GM21447 (cell line): ENCODE data around the gene TSSK3.
A peak's percentile ranks its signal among the peaks of the same experiment; 100 is the strongest.
"Not testable (repeated sequence)": the region's sequence is repeated elsewhere in the genome, so short reads cannot be mapped to it uniquely, and the experiment has no call there.

Source experiments
- ATAC-seq: cut with Tn5 transposase; IDR thresholded peaks from one replicate; pipeline ENCODE4 v1.9.1; 2021; ENCODE audit not compliant: unreplicated experiment

Gene TSSK3

DNA sequence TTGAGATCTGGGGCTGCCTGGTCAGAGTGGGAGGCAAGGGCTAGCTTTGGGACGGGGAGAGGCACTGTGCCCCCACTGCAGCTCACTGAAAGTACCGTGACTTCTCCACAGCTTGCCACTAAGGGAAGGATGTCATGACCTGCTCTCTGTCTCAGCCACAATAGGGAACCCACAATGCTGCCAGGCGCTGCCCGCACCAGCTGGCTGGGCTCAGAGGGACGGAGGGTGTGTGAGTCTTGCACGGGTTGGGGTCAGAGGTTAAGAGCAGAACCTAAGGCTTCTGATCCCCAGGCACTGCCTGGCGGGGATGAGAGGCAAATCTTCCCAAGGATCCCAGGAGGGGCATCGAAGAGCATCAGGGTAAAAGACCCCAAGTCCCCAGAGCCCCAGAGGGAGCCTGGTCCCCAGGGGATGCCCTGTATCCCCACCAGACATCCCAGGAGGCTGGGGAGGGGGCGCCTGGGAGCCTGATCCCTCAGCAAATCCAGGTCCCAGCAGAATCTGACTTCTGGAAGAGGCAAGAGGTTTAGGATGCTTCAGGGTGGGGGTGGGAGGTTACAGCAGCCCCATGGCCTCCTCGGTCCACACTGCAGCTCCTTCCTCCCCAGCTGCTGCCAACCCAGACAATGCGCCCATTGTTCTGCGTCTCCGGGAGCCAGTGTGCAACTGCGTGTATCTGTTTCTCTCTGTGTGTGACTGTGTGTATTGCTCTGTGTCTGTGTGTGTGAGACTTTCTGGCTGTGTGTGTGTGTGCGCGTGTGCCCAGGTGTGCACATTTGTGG is 24.3 kb upstream of the TSSK3 start:
- no peak for ATAC-seq

DNA sequence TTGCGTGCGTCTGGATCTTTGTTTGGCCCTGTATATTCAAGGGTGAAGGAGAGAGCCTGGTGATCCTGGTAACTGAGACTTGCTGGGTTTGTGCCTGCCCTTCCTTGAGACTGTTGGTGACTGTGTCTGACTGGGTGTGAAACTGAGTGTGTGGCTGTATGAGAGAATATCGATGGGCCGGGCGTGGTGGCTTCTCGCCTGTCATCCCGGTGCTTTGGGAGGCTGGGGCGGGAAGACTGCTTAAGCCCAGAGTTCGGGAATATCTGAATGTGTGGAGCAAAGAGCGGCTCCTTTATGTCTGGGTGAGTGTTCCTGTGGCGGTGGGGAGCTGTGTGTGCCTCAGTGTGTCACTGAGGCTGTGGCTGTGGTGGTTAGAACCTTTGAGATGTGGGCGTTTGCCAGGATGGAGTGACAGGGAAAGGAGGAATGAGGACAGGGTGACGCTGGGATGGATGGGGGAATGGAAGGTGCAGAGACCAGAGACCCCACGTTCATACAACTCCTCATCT is 23.6 kb upstream of the TSSK3 start:
- no peak for ATAC-seq

DNA sequence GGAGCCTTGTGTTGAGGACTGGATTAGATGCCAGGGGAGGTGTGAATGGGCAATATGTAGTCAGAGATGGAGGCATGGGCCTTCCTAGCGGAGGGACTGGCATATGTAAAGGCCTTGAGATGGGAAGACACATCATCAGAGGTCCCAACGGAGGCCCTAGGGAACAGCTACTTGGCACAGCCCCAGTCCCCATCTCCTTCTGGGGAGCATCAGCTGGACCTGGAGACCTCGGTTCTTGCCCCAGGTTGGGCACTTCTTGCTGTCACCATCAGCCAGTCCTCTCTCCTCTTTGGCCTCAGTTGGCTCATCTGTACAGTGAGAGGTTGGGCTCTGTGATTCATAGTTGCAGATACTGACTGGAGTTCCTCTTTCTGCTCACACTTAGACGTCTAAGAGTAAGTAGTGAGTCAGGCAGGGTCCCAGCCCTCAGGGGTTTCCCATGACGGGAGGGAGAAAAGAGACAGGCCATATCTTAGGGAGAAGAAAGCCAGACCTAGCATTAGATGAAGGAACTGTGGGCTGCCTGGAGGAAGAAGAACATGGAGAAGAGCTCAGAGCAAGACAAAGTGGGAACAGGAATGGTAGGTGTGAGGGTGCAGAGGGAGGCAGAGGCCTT is 22.9 kb upstream of the TSSK3 start:
- ATAC-seq: no peak

DNA sequence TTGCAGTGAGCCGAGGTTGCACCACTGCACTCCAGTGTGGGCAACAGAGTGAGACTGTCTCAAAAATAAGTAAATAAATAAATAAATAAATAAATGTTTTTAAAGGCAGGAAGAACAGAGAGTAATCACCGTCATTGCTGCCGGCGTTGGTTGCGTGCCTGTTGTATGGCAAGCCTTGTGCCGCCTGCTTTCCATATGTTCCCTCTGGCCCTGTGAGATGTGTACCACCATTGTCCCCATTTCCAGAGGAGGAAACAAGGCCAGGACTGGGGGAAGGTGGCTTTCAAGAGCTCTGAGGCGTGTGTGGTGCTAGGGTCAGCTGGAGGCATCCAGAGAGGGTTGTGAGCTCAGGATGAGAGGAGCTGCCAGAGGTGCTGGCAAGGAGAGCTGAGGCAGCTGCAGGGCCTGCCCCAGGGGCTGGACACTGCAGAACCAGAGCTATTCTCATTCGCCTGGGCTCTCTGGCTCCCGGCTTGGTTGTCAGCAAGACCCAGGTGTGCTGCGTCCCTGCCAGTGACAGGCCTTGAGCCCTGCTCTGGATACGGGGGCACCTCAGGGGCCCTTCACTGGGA is 21.1 kb upstream of the TSSK3 start:
- ATAC-seq: no peak

DNA sequence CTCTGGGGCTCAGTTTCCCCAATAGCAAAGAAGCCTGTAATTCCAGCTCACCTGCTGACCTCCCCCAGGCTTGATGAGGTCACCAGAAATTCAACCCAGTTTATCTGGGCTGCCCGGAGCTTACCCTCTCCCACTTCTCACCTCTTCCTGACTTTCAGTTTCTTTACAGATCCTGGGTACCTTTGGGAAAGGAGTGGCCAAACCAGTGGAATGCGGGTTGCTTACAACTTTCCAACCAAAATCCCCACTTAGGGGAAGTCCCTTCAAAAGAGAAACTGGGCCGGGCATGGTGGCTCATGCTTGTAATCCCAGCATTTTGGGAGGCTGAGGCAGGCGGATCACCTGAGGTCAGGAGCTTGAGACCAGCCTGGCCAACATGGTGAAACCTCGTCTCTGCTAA is 20.4 kb upstream of the TSSK3 start:
- no peak for ATAC-seq

DNA sequence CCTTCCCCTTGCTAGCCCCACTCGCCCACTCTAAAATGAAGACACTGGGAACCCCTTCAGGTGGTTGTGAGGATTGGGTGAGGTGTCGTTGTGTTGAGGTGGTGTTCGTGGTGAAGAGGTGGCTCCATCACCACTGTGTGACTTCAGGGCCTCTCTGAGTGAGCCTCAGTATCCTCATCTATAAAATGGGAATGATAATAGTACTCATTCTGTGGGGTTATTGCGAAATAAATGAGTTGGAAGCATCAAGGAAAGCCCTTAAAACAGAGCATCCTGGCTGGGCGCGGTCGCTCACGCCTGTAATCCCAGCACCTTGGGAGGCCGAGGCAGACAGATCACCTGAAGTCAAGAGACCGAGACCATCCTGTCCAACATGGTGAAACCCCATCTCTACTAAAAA is 19.6 kb upstream of the TSSK3 start:
- ATAC-seq: no peak

DNA sequence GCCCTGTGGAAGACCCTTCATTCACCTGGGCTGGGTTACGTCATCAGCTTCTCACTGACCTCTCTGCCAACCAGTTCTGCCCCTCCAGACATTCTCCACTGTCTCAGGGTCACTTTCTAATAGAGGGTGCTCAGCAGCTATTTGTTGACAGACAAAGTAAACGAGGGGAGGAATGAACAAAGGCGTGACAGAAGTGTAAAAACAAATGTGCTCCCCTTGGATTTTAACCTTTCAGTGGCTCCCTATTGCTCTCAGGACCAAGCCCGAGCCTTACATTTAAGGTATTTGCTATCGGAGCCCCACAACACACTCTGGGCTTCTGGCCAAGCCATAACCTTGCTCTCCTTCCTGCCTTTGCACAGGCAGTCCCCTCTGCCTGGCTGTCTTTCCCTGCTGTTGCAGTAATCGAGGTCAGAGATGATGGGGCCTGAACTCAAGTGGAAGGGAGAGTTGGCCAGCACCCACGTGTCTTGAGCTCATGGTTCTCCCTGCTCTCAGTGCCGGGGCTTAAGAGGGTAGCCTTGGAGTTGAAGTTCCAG is 17.0 kb upstream of the TSSK3 start:
- ATAC-seq: no peak

DNA sequence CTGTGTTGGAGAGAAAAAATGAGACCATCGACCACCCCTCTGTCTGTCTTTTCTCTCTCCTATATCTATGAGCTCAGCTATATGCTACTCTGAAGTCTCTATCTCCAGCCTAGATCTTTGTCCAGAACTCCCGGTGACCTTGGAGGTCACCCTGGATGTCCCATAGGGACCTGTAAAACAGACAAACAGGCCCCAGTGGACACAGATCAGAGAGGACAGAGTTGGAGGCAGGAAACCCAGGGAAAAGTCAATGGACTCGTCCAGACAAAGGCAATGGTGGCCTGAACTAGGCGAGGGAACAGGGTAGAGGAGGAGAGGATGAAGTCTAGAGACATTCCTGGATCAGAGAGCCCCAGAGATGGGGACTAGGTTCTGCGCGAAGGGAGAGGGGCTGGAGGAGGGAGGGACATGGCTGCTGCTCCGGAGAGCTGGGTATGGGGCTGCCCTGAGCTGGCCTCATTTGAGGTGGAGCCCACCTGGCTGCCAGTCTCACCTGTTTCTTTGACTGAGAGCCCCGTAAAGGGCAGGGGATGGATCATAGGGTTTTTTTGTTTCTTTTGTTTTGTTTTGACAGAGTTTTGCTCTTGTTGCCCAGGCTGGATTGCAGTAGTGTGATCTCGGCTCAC is 15.7 kb upstream of the TSSK3 start:
- no peak for ATAC-seq

DNA sequence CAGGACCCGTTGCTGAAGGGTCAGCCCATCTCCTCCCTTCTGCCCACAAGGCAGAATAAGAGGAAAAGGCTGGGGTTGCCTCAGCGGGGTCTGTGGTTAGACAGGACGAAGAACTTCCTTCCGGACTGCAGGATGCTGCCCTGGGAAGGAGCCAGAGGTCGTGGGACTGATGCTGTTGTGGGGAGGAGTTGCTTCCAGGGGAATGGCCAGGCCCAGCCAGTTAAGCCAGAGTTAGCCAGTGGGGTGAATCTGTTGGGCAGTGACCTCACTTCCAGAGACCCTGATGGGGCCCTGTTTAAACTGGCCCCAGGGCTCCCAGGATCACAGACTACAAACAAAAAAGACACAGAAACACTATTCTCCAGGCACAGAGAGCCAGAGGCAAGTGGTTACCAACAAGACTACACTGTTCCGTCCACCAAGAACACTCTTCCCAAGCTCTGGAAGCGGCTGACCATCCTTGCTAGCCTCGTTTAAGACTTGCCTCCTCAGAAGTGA is 13.1 kb upstream of the TSSK3 start:
- ATAC-seq: no peak

DNA sequence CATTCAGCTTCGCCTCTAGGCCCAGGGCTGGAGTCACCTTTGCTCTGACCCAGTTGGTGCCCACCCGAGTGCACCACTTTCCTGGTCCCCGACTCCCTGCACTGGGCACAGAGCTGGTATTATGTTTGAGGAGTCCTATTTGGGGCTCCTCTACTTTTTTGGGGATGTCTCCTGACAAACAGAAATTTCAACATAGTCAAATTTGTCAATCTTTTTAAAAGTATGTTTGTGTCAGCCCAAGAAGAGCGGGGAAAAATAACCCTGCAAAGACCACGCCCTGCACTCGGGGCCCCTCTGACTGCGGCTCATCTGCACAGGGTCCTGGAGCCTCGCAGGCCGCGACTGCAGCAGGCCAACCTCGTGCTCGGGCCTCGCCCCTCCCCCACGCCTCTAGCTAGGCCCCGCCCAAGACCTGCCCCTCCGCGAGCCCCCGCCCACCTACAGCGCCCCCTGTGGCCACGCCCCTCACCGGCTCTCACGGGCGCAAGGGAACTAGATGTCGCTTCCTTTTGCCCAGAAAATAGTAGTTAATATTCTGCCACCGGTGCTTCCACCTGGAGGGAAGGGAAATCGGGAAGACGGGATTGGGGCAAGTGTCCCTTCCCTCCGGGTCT is 11.4 kb upstream of the TSSK3 start:
- peak; percentile 27 for ATAC-seq

DNA sequence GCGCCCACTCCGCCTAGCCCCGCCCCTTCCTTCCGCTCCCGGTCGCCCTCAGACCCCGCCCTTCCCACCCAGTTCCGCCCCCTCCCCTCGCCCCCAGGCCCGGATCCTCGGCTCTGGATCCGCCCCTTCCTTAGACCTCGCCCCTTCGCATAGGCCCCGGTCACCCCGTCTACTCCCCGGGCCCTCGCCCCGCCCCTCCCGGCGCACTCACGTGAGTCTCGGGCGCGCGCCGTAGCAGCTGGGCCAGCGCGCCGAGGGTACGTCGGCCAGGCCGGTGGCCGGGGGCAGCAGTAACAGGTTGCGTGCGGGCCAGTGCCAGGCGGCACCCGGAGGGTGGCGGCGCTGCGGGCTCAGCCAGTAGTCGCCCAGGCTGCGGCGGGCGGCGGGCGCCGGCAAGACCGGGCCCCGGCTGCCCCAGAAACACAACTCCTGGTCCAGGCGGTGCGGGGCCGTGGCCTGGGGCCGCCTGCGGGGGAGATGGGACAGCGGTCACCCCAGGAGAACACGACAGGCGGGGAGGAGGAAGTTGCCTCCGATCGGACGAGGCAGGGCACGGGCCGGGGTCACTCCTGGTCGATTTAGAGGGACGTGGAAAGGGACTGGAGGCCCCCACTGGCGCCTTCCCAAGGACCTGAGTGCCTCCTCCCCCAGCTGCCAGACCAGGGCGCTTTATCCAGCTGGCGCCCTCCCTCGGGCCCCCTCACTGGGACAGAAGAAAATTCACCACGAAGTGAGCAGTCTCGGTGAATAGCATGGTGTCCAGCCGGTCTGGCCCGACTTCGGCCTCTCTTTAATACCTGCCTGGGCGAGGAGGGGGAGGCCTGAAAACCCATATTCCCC is 10.7 kb upstream of the TSSK3 start:
- ATAC-seq: peak; percentile 80

DNA sequence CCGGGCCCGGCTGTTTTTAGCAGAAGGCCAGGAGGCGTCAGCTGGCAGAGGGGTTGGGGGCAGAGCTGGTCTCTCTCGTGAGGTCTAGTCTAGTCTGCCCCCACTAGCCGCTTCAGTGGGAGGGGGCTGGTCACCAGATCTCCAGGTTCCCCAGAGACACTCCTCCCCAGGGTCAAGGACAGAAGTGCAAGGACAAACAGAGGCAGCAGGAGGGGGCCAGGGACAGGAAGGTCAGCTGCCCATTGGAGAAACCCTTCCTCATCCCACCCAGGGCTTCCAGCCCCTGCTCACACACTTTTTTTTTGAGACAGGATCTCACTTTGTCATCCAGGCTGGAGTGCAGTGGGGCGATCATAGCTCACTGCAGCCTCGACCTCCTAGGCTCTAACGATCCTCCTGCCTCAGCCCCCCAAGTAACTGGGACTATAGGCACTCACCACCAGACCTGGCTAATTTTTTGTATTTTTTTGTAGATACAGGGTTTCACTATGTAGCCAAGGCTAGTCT is 10.0 kb upstream of the TSSK3 start:
- no peak for ATAC-seq

DNA sequence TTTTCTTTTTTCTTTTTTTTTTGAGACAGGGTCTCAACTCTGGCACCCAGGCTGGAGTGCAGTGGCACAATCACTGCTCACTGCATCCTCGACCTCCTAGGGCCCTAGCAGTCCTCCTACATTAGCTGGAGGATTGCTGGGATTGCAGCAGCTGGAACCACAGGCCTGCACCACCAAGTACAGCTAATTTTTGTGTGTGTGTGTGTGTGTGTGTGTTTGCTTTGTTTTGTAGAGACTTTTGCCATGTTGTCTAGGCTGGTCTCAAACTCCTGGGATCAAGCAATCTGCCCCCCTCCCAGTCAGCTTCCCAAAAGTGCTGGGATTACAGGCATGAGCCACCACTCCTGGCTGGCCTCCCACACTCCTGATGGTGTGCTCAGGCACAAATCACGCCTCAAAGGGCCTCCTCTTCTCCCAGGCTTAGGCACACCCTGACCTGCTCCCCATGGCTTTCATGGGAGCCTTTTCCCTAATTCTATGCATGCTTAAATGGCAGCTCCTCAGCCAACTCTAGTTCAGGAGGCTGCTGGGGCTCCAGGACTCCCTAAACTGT is 9.4 kb upstream of the TSSK3 start:
- ATAC-seq: no peak

DNA sequence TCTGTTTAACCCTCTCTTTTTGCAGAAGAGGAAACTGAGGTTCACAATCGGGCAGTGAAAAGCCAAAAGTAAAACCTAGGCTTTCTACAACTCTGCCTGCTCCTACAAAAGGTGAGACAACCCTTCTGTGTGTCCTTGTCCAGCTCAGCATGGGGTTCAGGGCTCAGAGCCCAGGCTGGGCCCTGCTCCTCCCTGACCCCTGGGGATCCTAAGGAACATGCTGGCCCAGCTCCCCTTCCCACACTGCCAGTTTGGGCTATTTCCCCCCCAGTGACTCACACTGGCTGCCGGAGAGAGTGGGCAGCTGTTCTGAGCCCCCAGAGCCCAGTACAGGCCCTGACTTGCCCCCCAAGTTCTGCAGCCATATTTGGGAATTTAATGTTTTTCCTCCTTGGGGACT is 8.9 kb upstream of the TSSK3 start:
- ATAC-seq: no peak

DNA sequence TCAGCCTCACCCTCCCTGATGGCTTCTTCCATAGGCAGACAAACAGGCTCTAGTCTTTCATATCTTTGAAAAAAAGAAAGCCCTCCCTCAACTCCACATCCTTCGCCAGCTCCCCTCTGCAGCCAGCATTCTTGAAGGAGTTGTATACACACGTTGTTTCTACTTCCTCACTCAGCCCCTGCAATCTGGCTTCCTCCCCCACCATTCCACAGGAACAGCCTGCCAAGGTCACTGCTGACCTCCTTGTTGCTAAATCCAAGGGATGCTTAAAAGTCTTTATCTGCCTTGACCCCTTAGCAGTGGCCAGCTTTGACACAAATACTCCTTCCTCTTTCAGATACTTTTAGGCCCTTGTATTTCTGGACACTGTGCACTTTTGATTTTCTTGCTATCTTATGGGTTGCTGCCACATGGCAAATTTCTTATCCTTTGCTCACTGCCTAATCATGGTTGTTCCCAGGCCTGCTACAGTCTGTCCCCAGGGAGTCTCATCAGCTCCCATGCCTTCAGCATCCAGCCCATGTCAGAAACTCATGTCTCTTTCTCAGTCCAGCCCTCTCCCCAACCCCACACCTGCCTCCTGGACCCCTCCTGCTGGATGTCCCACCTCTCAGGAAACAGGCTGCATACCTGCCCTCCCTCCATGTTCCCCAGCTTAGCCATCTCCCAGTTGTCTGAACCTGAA is 8.3 kb upstream of the TSSK3 start:
- ATAC-seq: no peak

DNA sequence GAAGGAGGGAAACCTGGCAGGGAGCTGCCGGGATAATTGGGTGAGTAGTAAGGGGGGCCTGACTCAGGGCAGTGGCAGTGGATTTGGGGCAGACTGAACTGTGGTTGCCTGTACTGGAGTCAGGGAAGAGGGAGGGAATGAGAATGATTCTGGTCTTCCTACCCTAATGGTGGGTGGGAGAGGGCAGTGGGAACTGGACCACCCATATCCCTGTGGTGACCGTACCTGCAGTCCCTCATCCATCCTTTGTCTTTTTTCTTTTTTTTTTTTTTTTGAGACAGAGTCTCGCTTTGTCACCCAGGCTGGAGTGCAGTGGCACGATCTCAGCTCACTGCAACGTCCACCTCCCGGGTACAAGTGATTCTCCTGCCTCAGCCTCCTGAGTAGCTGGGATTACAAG is 6.6 kb upstream of the TSSK3 start:
- not testable (repeated sequence) for ATAC-seq

DNA sequence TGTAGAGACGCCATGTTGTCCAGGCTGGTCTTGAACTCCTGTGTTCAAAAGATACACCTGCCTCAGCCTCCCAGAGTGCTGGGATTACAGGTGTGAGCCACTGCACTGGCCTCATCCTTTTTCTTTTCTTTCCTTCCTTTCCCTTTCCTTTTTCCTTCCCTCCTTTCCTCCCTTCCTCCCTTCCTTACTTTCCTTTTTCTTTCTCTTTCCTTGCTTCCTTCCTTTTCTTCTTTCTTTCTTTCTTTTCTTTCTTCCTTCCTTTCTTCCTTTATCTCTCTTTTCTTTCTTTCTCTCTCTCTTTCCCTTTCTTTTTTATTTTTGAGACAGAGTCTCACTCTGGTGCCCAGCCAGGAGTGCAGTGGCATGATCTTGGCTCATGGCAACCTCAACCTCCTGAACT is 5.9 kb upstream of the TSSK3 start:
- no peak for ATAC-seq

DNA sequence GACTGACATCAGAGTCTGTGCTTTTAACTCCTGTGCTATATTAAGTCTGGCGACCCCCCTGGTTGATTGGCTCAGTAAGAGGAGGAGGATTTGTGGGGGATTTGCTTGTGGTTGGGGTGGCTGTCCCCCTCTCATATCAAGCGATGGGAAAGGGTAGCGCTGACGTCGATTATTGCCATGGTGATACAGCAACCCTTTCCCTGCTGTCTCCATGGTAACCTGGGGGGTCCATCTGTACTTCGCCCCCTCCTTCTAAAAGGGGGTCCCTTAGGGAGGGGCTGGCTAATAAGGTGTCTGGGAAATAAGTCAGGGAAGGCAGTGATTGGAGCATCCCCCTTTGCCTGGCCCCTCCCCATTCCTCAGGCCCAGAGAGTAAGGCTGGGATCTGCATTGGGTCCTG is 4.7 kb upstream of the TSSK3 start:
- no peak for ATAC-seq

DNA sequence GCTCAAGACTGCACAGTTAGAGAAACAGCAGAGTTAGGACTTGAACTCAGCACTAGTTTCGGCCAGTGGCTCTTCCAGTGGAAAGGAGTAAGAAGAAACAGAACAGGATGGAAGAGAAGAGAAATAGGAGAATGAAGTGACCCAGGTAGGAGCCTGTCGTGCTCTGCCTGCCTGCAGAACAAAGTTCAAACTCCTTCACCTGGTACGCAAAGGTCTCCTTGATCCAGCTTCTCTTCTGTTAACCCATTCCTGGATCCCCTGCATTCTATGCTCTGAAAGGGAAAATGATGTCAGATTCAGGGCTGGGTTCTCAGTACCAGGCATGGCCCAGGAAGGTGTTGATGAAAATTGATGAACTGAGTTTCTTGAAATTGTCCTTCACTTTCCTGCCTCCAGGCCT is 3.9 kb upstream of the TSSK3 start:
- ATAC-seq: no peak
